HCT116 (cell line): ENCODE results near the gene PURA. TPM values are rescaled to one million over a fixed set of nuclear protein-coding genes. Genes with fewer than 3 reads are reported as not detected.

Experiments used
- ATAC-seq: fragments of 200-7000 bp; cut with Tn5 transposase; 2 replicates; pipeline ENCODE4 v1.9.1; 2020; ENCODE audit warnings: mild to moderate bottlenecking, moderate library complexity
- BruUV-seq: library from RNA; stranded (reverse); fragments of 400-500 nt; replicated peaks from 2 replicates; lab custom pipeline; 2021; lab: Mats Ljungman, UMichigan
- CTCF ChIA-PET: fragments of 300-600 bp; sonication (Branson Sonifier 250); formaldehyde crosslinking; loops from one replicate; lab custom pipeline; 2021; ENCODE audit warnings: antibody characterized with exemption; lab: Charles Lee
- POLR2A ChIA-PET: fragments of 300-600, 350-600 bp; sonication (Branson Sonifier 250); formaldehyde crosslinking; loops from one replicate; lab custom pipeline; 2021; ENCODE audit warnings: antibody characterized with exemption; lab: Charles Lee
- RAD21 ChIA-PET, 2 experiments: fragments of 300-600 bp; sonication (Branson Sonifier 250); formaldehyde crosslinking; loops; one replicate each; lab custom pipeline; 2023; ENCODE audit warnings: low total read pairs in 2 of 2; ENCODE audit not compliant: uncharacterized antibody in 2 of 2, unreplicated experiment in 2 of 2, low non-redundant PET in 1 of 2; lab: Charles Lee
- DNase-seq: peaks from one replicate; pipeline ENCODE4 v3.0.0-alpha.2; 2010; ENCODE audit warnings: low read depth, low spot score
- H2AFZ ChIP-seq: fragments of 200-600 bp; shearing (Covaris generic), sonication (generic); 2 replicates; pipeline ENCODE4 v1.6.1; 2017; ENCODE audit warnings: low read depth, mixed run types, mixed read lengths, antibody characterized with exemption, low read length; ENCODE audit not compliant: poor library complexity, severe bottlenecking
- H3K27ac ChIP-seq: 2 replicates; pipeline ENCODE4 v1.5.1; 2012; ENCODE audit warnings: low read depth, low read length
- H3K27me3 ChIP-seq: fragments of 200-600 bp; sonication (generic); 2 replicates; pipeline ENCODE4 v1.6.1; 2016; ENCODE audit warnings: mixed run types, low read length, mixed read lengths; ENCODE audit not compliant: insufficient read depth
- H3K36me3 ChIP-seq, 2 experiments: fragments of 200-500 bp in 1 of 2; fragments of 200-600 bp in 1 of 2; sonication (Bioruptor generic) in 1 of 2; sonication (generic) in 1 of 2; 2 replicates each; pipeline versions ENCODE4 v1.5.1 to v1.6.1; 2014 to 2016; ENCODE audit warnings: low read length in 2 of 2, inconsistent platforms in 1 of 2, mixed read lengths in 1 of 2, mixed run types in 1 of 2; ENCODE audit not compliant: insufficient read depth in 2 of 2, control insufficient read depth in 1 of 2
- H3K4me1 ChIP-seq, 2 experiments: fragments of 200-600 bp in 1 of 2; sonication (generic) in 1 of 2; 2 replicates each; pipeline versions ENCODE4 v1.5.1 to v1.6.1; 2012 to 2017; ENCODE audit warnings: low read length in 2 of 2, inconsistent platforms in 1 of 2, mild to moderate bottlenecking in 1 of 2, mixed read lengths in 1 of 2, mixed run types in 1 of 2, moderate library complexity in 1 of 2; ENCODE audit not compliant: insufficient read depth in 2 of 2, control insufficient read depth in 1 of 2
- H3K4me2 ChIP-seq: fragments of 200-600 bp; sonication (generic); 2 replicates; pipeline ENCODE4 v1.6.1; 2017; ENCODE audit warnings: mixed run types, low read length, mixed read lengths
- H3K4me3 ChIP-seq, 2 experiments: fragments of 200-600 bp in 1 of 2; sonication (generic) in 1 of 2; replicated peaks in 1 of 2; 2 replicates each; pipeline ENCODE4 v1.5.1; 2011 to 2016; ENCODE audit warnings: low read length in 2 of 2, control low read depth in 1 of 2, low read depth in 1 of 2, mild to moderate bottlenecking in 1 of 2, mixed read lengths in 1 of 2, mixed run types in 1 of 2
- H3K79me2 ChIP-seq: fragments of 200-600 bp; sonication (generic); 2 replicates; pipeline ENCODE4 v1.6.1; 2017; ENCODE audit warnings: mild to moderate bottlenecking, mixed run types, low read length, moderate library complexity, mixed read lengths; ENCODE audit not compliant: insufficient read depth
- H3K9ac ChIP-seq: fragments of 200-600 bp; sonication (generic); 2 replicates; pipeline ENCODE4 v1.6.1; 2016; ENCODE audit warnings: low read length, mixed read lengths
- H3K9me2 ChIP-seq: fragments of 200-600 bp; sonication (generic), shearing (Covaris generic); 2 replicates; pipeline ENCODE4 v1.6.1; 2017; ENCODE audit warnings: mixed run types, mild to moderate bottlenecking, moderate library complexity; ENCODE audit not compliant: insufficient read depth
- H3K9me3 ChIP-seq, 2 experiments: fragments of 200-500 bp in 1 of 2; fragments of 200-600 bp in 1 of 2; sonication (Bioruptor generic) in 1 of 2; sonication (generic) in 1 of 2; 2 replicates each; pipeline ENCODE4 v1.6.1; 2014 to 2017; ENCODE audit warnings: low read length in 2 of 2, mixed read lengths in 2 of 2, inconsistent platforms in 1 of 2, low read depth in 1 of 2, mild to moderate bottlenecking in 1 of 2, mixed run types in 1 of 2, moderate library complexity in 1 of 2; ENCODE audit not compliant: control insufficient read depth in 1 of 2, insufficient read depth in 1 of 2
- H4K20me1 ChIP-seq: fragments of 200-600 bp; sonication (generic), shearing (Covaris generic); 2 replicates; pipeline ENCODE4 v1.6.1; 2017; ENCODE audit warnings: mixed run types, mild to moderate bottlenecking, moderate library complexity; ENCODE audit not compliant: insufficient read depth
- EGR1 ChIP-seq: IDR thresholded peaks from 2 replicates; pipeline ENCODE4 v1.6.1; 2012; ENCODE audit warnings: low read depth
- EZH2 ChIP-seq: fragments of 200-600 bp; sonication (generic); IDR thresholded peaks from 2 replicates; pipeline ENCODE4 v1.6.1; 2017; ENCODE audit warnings: antibody characterized with exemption, mixed run types
- EZH2phosphoT487 ChIP-seq: fragments of 200-600 bp; IDR thresholded peaks from 2 replicates; pipeline ENCODE4 v1.6.1; 2018; ENCODE audit warnings: antibody characterized with exemption, borderline replicate concordance
- FOSL1 ChIP-seq: IDR thresholded peaks from 2 replicates; pipeline ENCODE4 v1.6.1; 2012; ENCODE audit warnings: low read depth
- POLR2A ChIP-seq: IDR thresholded peaks from 2 replicates; pipeline ENCODE4 v1.7.0; 2011; ENCODE audit warnings: borderline replicate concordance; ENCODE audit not compliant: insufficient read depth, insufficient read length; ENCODE audit errors: extremely low read depth
- POLR2AphosphoS5 ChIP-seq: IDR thresholded peaks from 2 replicates; pipeline ENCODE4 v1.6.1; 2011; ENCODE audit warnings: mild to moderate bottlenecking, low read depth, low read length, moderate library complexity
- RAD21 ChIP-seq: IDR thresholded peaks from 2 replicates; pipeline ENCODE4 v1.6.1; 2012; ENCODE audit warnings: low read depth, mild to moderate bottlenecking
- TCF7L2 ChIP-seq: IDR thresholded peaks from 2 replicates; pipeline ENCODE4 v1.7.0; 2011; ENCODE audit warnings: borderline replicate concordance, inconsistent platforms; ENCODE audit not compliant: insufficient read depth, insufficient read length; ENCODE audit errors: extremely low read depth
- ZFX ChIP-seq: fragments of 450-650 bp; IDR thresholded peaks from 2 replicates; pipeline ENCODE4 v1.6.1; 2017
- intact Hi-C: fragments of 100-400 bp; cut with micrococcal nuclease; formaldehyde crosslinking; loops from 2 replicates; pipeline ENCODE4 v1.10.0; 2022
- total RNA-seq: library from RNA; stranded (reverse); gene quantifications from one replicate; pipeline ENCODE4 v1.2.1, GENCODE V29; 2021; ENCODE audit not compliant: unreplicated experiment
- TF ChIP-seq, protein P1 (sequence below): IDR thresholded peaks from 2 replicates; pipeline ENCODE4 v1.6.1; 2011; ENCODE audit warnings: mild to moderate bottlenecking, low read length, moderate library complexity; ENCODE audit not compliant: insufficient replicate concordance; ENCODE audit errors: extremely low read depth

Gene PURA
- total RNA-seq, 1 experiment from 2014 or later = 15.2 TPM

DNA sequence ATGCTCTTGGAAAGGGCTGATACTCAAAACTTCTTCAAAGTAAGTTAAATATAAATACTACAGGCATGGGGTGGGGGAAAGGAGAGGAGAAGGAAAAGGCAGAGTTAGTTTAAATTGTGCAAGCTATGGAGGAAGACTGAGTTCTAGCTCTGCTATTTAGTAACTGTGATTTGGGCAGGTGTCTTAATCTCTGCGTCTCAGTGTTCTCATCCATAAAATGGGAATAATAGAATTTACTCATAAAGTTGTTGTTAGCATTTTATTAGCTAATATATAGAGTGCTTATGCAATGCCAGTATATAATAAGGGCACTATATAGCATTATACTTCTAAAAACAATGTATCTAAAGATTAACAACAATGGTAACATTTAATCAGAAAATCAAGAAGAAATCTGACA is 12.7 kb upstream of the PURA start:
- Histone ChIP-seq H3K4me2 (no peak overlapping the region), H3K27ac (no peak overlapping the region), H3K9ac (no peak overlapping the region), H3K9me3 (no peaks in the 10 kb centered on the region), H3K4me3 (no peak overlapping the region), H4K20me1 (no peaks in the 10 kb centered on the region), H3K79me2 (no peaks in the 10 kb centered on the region), H3K4me1 (peaks cover under 1 to 5% of the 10 kb centered on the region in 2 experiments; a peak in 3 of 4 replicates), H3K27me3 (no peaks in the 10 kb centered on the region), H3K36me3 (no peaks in the 10 kb centered on the region), H2AFZ (no peak overlapping the region), H3K9me2 (no peaks in the 10 kb centered on the region)
- no peak for TF ChIP-seq POLR2A
- no peak for TF ChIP-seq EZH2phosphoT487
- TF ChIP-seq POLR2AphosphoS5 = no peak
- TF ChIP-seq TCF7L2 = no peak
- TF ChIP-seq EZH2 = no peak
- TF ChIP-seq, protein P1, sequence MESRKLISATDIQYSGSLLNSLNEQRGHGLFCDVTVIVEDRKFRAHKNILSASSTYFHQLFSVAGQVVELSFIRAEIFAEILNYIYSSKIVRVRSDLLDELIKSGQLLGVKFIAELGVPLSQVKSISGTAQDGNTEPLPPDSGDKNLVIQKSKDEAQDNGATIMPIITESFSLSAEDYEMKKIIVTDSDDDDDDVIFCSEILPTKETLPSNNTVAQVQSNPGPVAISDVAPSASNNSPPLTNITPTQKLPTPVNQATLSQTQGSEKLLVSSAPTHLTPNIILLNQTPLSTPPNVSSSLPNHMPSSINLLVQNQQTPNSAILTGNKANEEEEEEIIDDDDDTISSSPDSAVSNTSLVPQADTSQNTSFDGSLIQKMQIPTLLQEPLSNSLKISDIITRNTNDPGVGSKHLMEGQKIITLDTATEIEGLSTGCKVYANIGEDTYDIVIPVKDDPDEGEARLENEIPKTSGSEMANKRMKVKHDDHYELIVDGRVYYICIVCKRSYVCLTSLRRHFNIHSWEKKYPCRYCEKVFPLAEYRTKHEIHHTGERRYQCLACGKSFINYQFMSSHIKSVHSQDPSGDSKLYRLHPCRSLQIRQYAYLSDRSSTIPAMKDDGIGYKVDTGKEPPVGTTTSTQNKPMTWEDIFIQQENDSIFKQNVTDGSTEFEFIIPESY = no peak
- no peak for TF ChIP-seq RAD21
- TF ChIP-seq ZFX = no peak
- ATAC-seq = no peak
- intact Hi-C loops = no loop called here
- ChIA-PET POLR2A (no interaction called here), RAD21 (no interaction called here), CTCF (no interaction called here)
- no TSS peak for BruUV-seq
- DNase-seq = no peak

DNA sequence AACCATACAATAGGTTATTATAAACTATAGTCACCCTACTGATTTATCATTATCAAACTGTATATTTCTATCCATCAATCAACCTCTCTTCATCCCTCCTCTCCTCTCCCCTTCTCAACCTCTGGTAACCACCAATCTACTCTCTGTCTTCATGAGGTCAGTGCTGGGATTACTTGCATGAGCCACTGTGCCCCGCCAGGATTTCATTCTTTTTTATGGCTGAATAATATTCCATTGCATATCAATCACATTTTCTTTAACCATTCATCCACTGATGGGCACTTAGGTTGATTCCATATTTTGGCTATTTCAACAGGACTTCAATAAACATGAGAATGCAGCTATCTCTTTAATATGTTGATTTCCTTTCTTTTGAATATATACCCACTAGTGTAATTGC is 10.8 kb upstream of the PURA start:
- ChIA-PET RAD21 (no interaction called here), CTCF (interaction anchor here (0.6 kb wide), 1 partner anchor 833 kb away, joined by 3 read pairs; no protein-coding TSS in a partner anchor), POLR2A (no interaction called here)
- Histone ChIP-seq H3K27ac (no peak overlapping the region), H3K4me3 (no peak overlapping the region), H3K9me2 (no peaks in the 10 kb centered on the region), H4K20me1 (no peaks in the 10 kb centered on the region), H3K79me2 (peaks cover 1% of the 10 kb centered on the region), H2AFZ (no peak overlapping the region), H3K9ac (no peak overlapping the region), H3K9me3 (no peaks in the 10 kb centered on the region), H3K4me2 (no peak overlapping the region), H3K4me1 (peaks cover 10 to 16% of the 10 kb centered on the region in 2 experiments), H3K27me3 (no peaks in the 10 kb centered on the region), H3K36me3 (no peaks in the 10 kb centered on the region)
- no peak for DNase-seq
- no peak for ATAC-seq
- intact Hi-C loops = no loop called here
- TF ChIP-seq EGR1 (no peak), FOSL1 (no peak), TCF7L2 (no peak), EZH2phosphoT487 (no peak)
- TF ChIP-seq, protein P1 = no peak
- BruUV-seq = no TSS peak
